ENCODE measurements around the gene TCF7L2.

TCF7L2 gene

GRCh38 chr10:113142601-113143362 is 192.7 kb downstream of the TCF7L2 start:
- H3K9me3 ChIP-seq (ENCODE audit: severe bottlenecking) = no peaks in the 10 kb centered on the region

DNA sequence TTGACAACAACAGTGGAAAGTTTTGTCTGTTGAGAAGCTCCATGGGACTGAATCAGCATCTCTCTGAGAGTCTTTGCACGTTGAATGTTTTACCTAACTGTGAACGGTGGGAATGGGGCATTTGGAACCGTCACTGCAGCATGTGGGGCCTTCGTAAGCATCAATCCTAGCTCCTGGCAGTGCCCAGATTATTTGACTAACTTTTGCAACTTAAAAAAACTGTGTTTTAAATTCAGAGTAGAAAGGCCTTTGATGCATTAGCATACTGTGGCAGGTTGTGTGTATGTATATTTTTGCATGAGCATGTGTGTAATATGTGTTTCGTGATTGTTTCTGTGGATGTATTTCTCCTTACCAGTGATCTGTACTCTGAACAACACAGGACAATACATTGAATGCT is 194.5 kb downstream of the TCF7L2 start:
- no peak for TF ChIP-seq CTCF (IDR thresholded peaks at IDR 0.05; ENCODE audit: low read depth, low read length)
- Histone ChIP-seq H3K36me3 (no peaks in the 10 kb centered on the region), H3K9me3 (ENCODE audit: severe bottlenecking) (no peaks in the 10 kb centered on the region)

More at GRCh38 chr10:113142601-113143362, 192.7 kb downstream of the TCF7L2 start:
- Histone ChIP-seq H3K27ac (no peak overlapping the region), H3K36me3 (no peaks in the 10 kb centered on the region), H3K4me3 (ENCODE audit: low read depth, low read length) (no peak overlapping the region), H3K27me3 (ENCODE audit: insufficient read depth, low read depth, severe bottlenecking) (no peaks in the 10 kb centered on the region)
- DNase-seq = no peak
- no peak for TF ChIP-seq CTCF (IDR thresholded peaks at IDR 0.05; ENCODE audit: low read depth, low read length)

GRCh38 chr10:113148071-113148825 is 198.2 kb downstream of the TCF7L2 start:
- Histone ChIP-seq H3K27me3 (ENCODE audit: insufficient read depth, low read depth, severe bottlenecking) (no peaks in the 10 kb centered on the region), H3K27ac (no peak overlapping the region), H3K9me3 (ENCODE audit: severe bottlenecking) (no peaks in the 10 kb centered on the region), H3K4me3 (ENCODE audit: low read depth, low read length) (no peak overlapping the region), H3K36me3 (peaks cover 4% of the 10 kb centered on the region; the same call in 1 of the 2 replicates)
- no peak for DNase-seq
- no peak for TF ChIP-seq CTCF (IDR thresholded peaks at IDR 0.05; ENCODE audit: low read depth, low read length)

More for the DNA sequence above, 194.5 kb downstream of the TCF7L2 start:
- H3K4me3 ChIP-seq (ENCODE audit: low read depth, low read length) = no peak overlapping the region
- H3K27ac ChIP-seq = no peak overlapping the region
- H3K27me3 ChIP-seq (ENCODE audit: insufficient read depth, low read depth, severe bottlenecking) = no peaks in the 10 kb centered on the region
- DNase-seq = no peak

GRCh38 chr10:113148901-113149300 is 198.9 kb downstream of the TCF7L2 start:
- Histone ChIP-seq H3K9me3 (ENCODE audit: severe bottlenecking) (no peaks in the 10 kb centered on the region), H3K36me3 (peaks cover 4% of the 10 kb centered on the region; the same call in 1 of the 2 replicates), H3K4me3 (ENCODE audit: low read depth, low read length) (no peak overlapping the region), H3K27me3 (ENCODE audit: insufficient read depth, low read depth, severe bottlenecking) (no peaks in the 10 kb centered on the region), H3K27ac (no peak overlapping the region)
- no peak for DNase-seq
- no peak for TF ChIP-seq CTCF (IDR thresholded peaks at IDR 0.05; ENCODE audit: low read depth, low read length)

DNA sequence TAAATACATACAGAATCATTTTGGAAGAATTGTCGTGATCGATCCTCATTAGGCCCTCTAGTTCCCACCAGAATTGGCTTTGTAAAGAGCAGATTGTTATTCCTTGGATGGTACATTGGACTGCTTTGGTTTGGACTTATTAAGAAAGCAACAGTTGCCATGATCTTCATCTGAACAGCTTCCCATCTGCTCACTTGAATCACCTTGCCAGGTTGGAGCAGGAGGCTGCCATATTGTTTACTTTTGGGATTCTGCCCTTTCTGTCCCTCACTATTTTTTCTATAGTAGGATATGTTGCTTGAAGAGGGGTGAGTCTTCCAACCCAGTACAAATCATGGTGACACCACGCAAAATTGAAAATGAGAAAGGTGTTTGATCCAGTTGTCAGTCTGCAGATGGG is 199.6 kb downstream of the TCF7L2 start:
- no peaks in the 10 kb centered on the region for H3K9me3 ChIP-seq (ENCODE audit: severe bottlenecking)
- no peaks in the 10 kb centered on the region for H3K27me3 ChIP-seq (ENCODE audit: insufficient read depth, low read depth, severe bottlenecking)
- no peak for TF ChIP-seq CTCF (IDR thresholded peaks at IDR 0.05; ENCODE audit: low read depth, low read length)
- H3K4me3 ChIP-seq (ENCODE audit: low read depth, low read length) = no peak overlapping the region
- DNase-seq = no peak
- H3K27ac ChIP-seq = no peak overlapping the region
- H3K36me3 ChIP-seq = peaks cover 7% of the 10 kb centered on the region; the same call in 1 of the 2 replicates

Measured in WERI-Rb-1 (cell line).